ENCODE data around the gene NR3C2.

GRCh38 chr4:148051403-148051802 lies 390.8 kb downstream of the NR3C2 start:
- TF ChIP-seq CTCF (conservative IDR thresholded peaks at IDR 0.05; ENCODE audit: low read depth, low read length) (no peak), EZH2 (IDR thresholded peaks at IDR 0.05; ENCODE audit: borderline replicate concordance, low read depth, low read length, poor library complexity, severe bottlenecking) (no peak)

All from A673 (cell line).